Activated naive CD8-positive, alpha-beta T cell (primary cell): Measurements from ENCODE around the gene OR4D1.
"Not testable (repeated sequence)": the region's sequence is repeated elsewhere in the genome, so short reads cannot be mapped to it uniquely, and the experiment has no call there.

Source experiments
- H3K27ac Mint-ChIP-seq: one replicate; pipeline ENCODE4 v1.8.0; 2021; ENCODE audit warnings: mixed read lengths
- H3K27me3 Mint-ChIP-seq: one replicate; pipeline ENCODE4 v1.8.0; 2021; ENCODE audit warnings: mixed read lengths
- H3K36me3 Mint-ChIP-seq: one replicate; pipeline ENCODE4 v1.8.0; 2021; ENCODE audit warnings: mixed read lengths
- H3K4me1 Mint-ChIP-seq: one replicate; pipeline ENCODE4 v1.8.0; 2021; ENCODE audit warnings: low read depth, mixed read lengths
- H3K4me3 Mint-ChIP-seq: one replicate; pipeline ENCODE4 v1.8.0; 2021; ENCODE audit warnings: mild to moderate bottlenecking, mixed read lengths
- H3K9me3 Mint-ChIP-seq: one replicate; pipeline ENCODE4 v1.8.0; 2021; ENCODE audit warnings: low read depth, mixed read lengths

The OR4D1 gene

DNA sequence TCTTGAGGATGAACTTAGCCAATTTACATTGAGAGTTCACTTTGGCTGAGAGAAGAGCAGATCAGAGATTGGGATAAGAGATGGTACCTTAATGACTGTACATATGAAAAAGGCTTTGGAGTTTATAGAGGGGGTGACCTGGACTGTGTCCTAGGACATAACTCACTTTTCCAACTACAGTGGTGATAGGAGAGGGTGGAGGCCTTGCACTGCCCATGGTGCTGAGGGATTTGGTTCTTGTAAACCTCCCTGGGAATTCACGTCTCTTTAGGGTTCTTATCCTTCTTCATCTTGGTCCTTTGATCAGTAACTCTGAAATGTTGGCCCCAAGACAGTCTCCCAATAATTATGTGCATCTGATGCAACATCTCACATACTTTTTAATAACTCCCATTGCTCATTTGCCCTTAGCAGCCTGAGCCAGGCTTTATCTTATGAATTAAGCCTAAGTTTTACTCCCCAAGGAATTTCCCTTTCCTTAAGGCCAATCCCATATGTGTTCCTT, at the start of gene OR4D1:
Gene OR4D1 (plus strand): TSS at position 455 of the 505 bp plus-strand sequence. CDS start 6,770 bp downstream, outside the sequence.
- Mint-ChIP-seq H3K4me1 (peaks cover 28% of the 10 kb centered on the region), H3K27me3 (no peaks in the 10 kb centered on the region)

DNA sequence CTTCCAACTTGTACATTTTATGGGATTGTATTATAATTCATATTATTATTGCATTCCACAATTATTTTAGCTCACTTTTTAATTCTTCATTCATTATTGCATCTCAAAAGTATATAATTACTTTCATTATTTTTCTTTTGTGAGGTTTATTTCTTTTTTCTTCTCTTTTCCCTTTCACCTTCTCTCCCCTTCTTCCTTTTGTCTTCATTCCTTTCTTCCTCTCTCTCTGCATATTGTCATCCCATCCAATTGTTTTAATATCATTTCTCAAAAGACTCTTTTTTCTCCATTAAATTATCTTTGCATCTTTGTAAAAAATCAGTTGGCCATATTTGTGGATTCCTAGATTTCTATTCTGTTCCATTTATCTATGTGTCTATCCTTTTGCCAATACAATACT, 47.7 kb upstream of the OR4D1 start:
- no peaks in the 10 kb centered on the region for H3K36me3 Mint-ChIP-seq
- peaks cover 4% of the 10 kb centered on the region for H3K4me1 Mint-ChIP-seq
- no peaks in the 10 kb centered on the region for H3K9me3 Mint-ChIP-seq
- no peaks in the 10 kb centered on the region for H3K27me3 Mint-ChIP-seq
- H3K4me3 Mint-ChIP-seq = no peak overlapping the region
- no peak overlapping the region for H3K27ac Mint-ChIP-seq

More for the DNA sequence above, at the start of gene OR4D1:
- Mint-ChIP-seq H3K9me3 (peaks cover 28% of the 10 kb centered on the region), H3K4me3 (no peak within 1 kb of the TSS), H3K36me3 (peaks cover 37% of the 10 kb centered on the region), H3K27ac (no peak within 1 kb of the TSS)

- not testable (repeated sequence) for H3K27ac Mint-ChIP-seq, H3K9me3 Mint-ChIP-seq, H3K36me3 Mint-ChIP-seq, H3K27me3 Mint-ChIP-seq, H3K4me3 Mint-ChIP-seq, H3K4me1 Mint-ChIP-seq
Observed at GRCh38 chr17:58101898-58102297, 46.3 kb upstream of the OR4D1 start.

DNA sequence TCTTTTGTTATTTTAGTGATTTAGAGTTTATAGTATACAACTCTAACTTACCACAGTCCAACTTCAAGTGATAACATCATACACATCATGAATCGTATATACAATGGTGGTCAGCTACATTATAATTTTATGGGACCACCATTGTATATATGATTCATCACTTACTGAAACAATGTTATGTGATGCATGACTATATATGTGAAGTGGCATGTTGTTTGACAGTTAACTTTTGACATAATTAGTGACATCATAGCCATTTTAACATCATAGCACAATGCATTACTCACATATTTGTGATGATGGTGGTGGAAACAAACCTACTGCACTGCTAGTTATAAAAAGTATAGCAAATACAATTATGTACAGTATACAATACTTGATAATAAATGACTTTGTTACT, 43.1 kb upstream of the OR4D1 start:
- Mint-ChIP-seq H3K27ac (no peak overlapping the region), H3K27me3 (no peaks in the 10 kb centered on the region), H3K4me3 (no peak overlapping the region), H3K36me3 (no peaks in the 10 kb centered on the region), H3K4me1 (no peaks in the 10 kb centered on the region), H3K9me3 (no peaks in the 10 kb centered on the region)

- Mint-ChIP-seq H3K9me3 (no peaks in the 10 kb centered on the region), H3K27me3 (peaks cover 5% of the 10 kb centered on the region), H3K4me1 (no peaks in the 10 kb centered on the region), H3K36me3 (no peaks in the 10 kb centered on the region), H3K4me3 (no peak overlapping the region), H3K27ac (no peak overlapping the region)
Observed at GRCh38 chr17:58107306-58107705, 40.9 kb upstream of the OR4D1 start.

- peaks cover 5% of the 10 kb centered on the region for H3K27me3 Mint-ChIP-seq
- no peak overlapping the region for H3K27ac Mint-ChIP-seq
- H3K4me1 Mint-ChIP-seq = no peaks in the 10 kb centered on the region
- no peaks in the 10 kb centered on the region for H3K9me3 Mint-ChIP-seq
- no peak overlapping the region for H3K4me3 Mint-ChIP-seq
- H3K36me3 Mint-ChIP-seq = no peaks in the 10 kb centered on the region
Observed at GRCh38 chr17:58109197-58109596, 39.0 kb upstream of the OR4D1 start.

GRCh38 chr17:58110012-58110411, 38.2 kb upstream of the OR4D1 start:
- H3K27me3 Mint-ChIP-seq = peaks cover 5% of the 10 kb centered on the region
- H3K27ac Mint-ChIP-seq = no peak overlapping the region
- H3K9me3 Mint-ChIP-seq = no peaks in the 10 kb centered on the region
- H3K4me1 Mint-ChIP-seq = no peaks in the 10 kb centered on the region
- H3K4me3 Mint-ChIP-seq = no peak overlapping the region
- no peaks in the 10 kb centered on the region for H3K36me3 Mint-ChIP-seq

GRCh38 chr17:58111676-58112075, 36.5 kb upstream of the OR4D1 start:
- Mint-ChIP-seq H3K9me3 (no peaks in the 10 kb centered on the region), H3K27ac (no peak overlapping the region), H3K4me3 (no peak overlapping the region), H3K4me1 (no peaks in the 10 kb centered on the region), H3K36me3 (no peaks in the 10 kb centered on the region), H3K27me3 (peaks cover 6% of the 10 kb centered on the region)

DNA sequence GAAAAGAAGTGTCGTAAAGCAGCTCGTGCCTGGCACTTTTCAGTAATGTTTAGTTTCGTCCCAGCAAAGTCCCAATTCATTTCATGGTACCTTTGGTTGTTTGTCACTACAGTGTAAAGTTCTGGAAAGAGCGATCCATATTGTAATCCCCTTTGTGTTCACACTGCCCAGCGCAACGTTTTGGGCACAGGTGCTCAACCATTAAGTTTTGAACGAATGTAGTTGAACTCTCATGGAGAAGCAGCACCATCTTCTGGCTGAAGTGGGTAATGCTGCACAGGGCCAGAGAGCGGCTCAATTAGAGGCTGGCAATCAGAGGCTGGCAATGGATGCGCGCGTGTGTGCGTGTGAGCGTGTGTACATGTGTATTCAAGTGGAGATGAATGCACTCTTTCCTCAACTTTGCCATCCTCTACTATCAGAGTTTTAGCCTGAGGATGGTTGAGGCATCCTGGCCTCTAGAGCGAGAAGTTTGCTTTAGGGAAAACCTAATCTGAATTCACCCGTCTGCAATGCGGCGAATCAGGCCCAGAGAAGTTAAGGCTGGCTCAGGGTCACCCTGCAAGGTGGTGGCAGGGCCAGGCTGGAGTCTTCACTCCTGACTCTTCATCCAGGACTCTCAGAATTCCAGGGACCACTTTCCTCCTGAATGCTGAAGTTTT, 35.1 kb upstream of the OR4D1 start:
- Mint-ChIP-seq H3K4me1 (no peaks in the 10 kb centered on the region), H3K27me3 (peaks cover 7% of the 10 kb centered on the region), H3K4me3 (no peak overlapping the region), H3K9me3 (no peaks in the 10 kb centered on the region), H3K27ac (no peak overlapping the region), H3K36me3 (no peaks in the 10 kb centered on the region)

DNA sequence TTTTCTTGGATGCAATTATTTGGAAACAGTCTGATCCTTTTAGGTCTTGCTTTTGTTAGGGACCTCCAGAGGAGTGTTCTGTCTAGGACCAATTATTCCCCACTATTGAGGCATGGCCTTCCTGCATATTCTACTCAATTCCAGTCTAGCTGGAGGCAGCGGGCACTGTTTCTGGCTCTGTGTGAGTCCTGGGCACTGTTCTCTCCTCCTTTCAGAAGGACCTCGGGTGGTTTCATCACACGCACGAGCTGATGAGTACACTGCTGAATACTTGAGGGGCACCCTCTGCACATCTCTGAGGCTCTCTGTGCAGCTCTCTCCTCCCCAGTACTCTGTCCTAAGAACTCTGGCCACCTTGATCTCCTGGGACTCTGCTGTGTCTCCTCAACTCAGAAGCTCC, 34.2 kb upstream of the OR4D1 start:
- H3K36me3 Mint-ChIP-seq = peaks cover 1% of the 10 kb centered on the region
- no peaks in the 10 kb centered on the region for H3K9me3 Mint-ChIP-seq
- H3K4me1 Mint-ChIP-seq = no peaks in the 10 kb centered on the region
- H3K27me3 Mint-ChIP-seq = peaks cover 9% of the 10 kb centered on the region
- H3K27ac Mint-ChIP-seq = no peak overlapping the region
- no peak overlapping the region for H3K4me3 Mint-ChIP-seq

GRCh38 chr17:58117382-58117781, 30.8 kb upstream of the OR4D1 start:
- Mint-ChIP-seq H3K27ac (no peak overlapping the region), H3K4me1 (peaks cover 5% of the 10 kb centered on the region), H3K36me3 (peaks cover 2% of the 10 kb centered on the region), H3K27me3 (peaks cover 5% of the 10 kb centered on the region), H3K4me3 (no peak overlapping the region), H3K9me3 (no peaks in the 10 kb centered on the region)

DNA sequence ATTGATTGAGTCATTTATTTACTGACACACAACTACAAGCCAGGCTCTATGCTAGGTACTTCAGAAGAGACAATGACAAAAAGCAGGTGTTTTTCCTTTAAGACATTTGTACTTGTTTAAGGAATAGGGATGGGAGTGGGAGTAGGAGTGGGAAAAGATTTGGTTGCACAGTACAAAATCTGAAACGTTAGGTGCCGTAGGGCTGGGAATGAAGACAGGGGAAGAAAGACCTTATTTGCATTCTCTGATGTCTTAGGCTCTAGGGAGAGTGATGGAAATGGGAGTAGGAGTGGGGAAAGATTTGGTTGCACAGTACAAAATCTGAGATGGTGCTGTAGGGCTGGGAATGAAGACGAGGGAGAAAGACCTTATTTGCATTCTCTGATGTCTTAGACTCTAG, 28.7 kb upstream of the OR4D1 start:
- Mint-ChIP-seq H3K27ac (no peak overlapping the region), H3K36me3 (peaks cover 2% of the 10 kb centered on the region), H3K27me3 (peaks cover 5% of the 10 kb centered on the region), H3K9me3 (no peaks in the 10 kb centered on the region), H3K4me3 (no peak overlapping the region), H3K4me1 (peaks cover 8% of the 10 kb centered on the region)

GRCh38 chr17:58120195-58120822, 27.9 kb upstream of the OR4D1 start:
- Mint-ChIP-seq H3K27me3 (peaks cover 5% of the 10 kb centered on the region), H3K9me3 (no peaks in the 10 kb centered on the region), H3K27ac (no peak overlapping the region), H3K36me3 (peaks cover 2% of the 10 kb centered on the region), H3K4me1 (peaks cover 8% of the 10 kb centered on the region), H3K4me3 (no peak overlapping the region)

DNA sequence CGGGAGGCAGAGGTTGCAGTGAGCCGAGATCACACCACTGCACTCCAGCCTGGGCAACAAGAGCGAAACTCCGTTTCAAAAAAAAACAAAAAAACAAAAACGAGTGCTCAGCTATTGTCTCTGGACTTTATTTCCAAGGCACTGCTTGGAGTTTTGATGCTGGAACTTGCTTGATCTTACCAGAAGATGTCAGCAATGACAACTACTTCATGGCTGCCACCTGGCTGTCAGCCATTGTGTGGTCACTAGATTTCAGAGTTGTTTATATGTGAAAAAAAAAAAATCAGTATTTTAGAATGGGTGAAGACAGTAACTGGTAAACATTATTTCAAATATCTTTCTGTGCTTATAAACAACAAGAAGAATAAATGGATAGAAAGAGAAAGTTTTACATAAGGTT, 26.3 kb upstream of the OR4D1 start:
- peaks cover 2% of the 10 kb centered on the region for H3K36me3 Mint-ChIP-seq
- H3K27ac Mint-ChIP-seq = no peak overlapping the region
- no peak overlapping the region for H3K4me3 Mint-ChIP-seq
- H3K27me3 Mint-ChIP-seq = peaks cover 3% of the 10 kb centered on the region
- peaks cover 8% of the 10 kb centered on the region for H3K4me1 Mint-ChIP-seq
- H3K9me3 Mint-ChIP-seq = no peaks in the 10 kb centered on the region

DNA sequence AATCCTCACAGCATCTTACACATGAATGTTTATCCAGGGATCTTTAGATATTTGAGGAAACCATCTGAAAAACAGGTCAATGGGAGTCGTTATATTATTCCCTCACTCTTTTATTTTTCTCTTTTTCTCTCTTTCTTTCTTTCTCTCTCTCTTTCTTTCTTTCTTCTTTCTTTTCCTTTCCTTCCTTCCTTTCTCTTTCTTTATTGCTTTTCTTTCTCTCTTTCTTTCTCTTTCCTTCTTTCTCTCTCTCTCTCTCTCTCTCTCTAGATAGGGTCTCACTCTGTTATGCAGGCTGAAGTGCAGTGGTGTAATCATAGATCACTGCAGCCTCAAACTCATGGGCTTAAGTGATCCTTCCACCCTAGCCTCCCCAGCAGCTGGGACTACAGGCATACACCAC, 20.3 kb upstream of the OR4D1 start:
- Mint-ChIP-seq H3K4me3 (no peak overlapping the region), H3K27me3 (no peaks in the 10 kb centered on the region), H3K36me3 (no peaks in the 10 kb centered on the region), H3K27ac (no peak overlapping the region), H3K9me3 (no peaks in the 10 kb centered on the region), H3K4me1 (peaks cover 2% of the 10 kb centered on the region)

- H3K36me3 Mint-ChIP-seq = peaks cover 10% of the 10 kb centered on the region
- not testable (repeated sequence) for H3K4me1 Mint-ChIP-seq, H3K27me3 Mint-ChIP-seq, H3K4me3 Mint-ChIP-seq, H3K9me3 Mint-ChIP-seq, H3K27ac Mint-ChIP-seq
Observed at GRCh38 chr17:58132697-58133096, 15.5 kb upstream of the OR4D1 start.
